Neuron (in vitro differentiated cells): ENCODE data around the gene TCF7L2.

Experiments
- H2AFZ ChIP-seq: one replicate; pipeline ENCODE4 v1.6.1; 2013; ENCODE audit warnings: low read depth, mild to moderate bottlenecking, inconsistent platforms, low read length, moderate library complexity
- H3K27me3 ChIP-seq: one replicate; pipeline ENCODE4 v1.6.1; 2013; ENCODE audit warnings: low read length; ENCODE audit not compliant: insufficient read depth
- H3K36me3 ChIP-seq: one replicate; pipeline ENCODE4 v1.6.1; 2013; ENCODE audit warnings: low read length; ENCODE audit not compliant: insufficient read depth
- H3K4me1 ChIP-seq: one replicate; pipeline ENCODE4 v1.6.1; 2013; ENCODE audit warnings: low read length; ENCODE audit not compliant: insufficient read depth
- H3K4me3 ChIP-seq: 2 replicates; pipeline ENCODE4 v1.5.1; 2013; ENCODE audit warnings: mild to moderate bottlenecking, low read length, moderate library complexity
- H3K9me3 ChIP-seq: one replicate; pipeline ENCODE4 v1.6.1; 2013; ENCODE audit warnings: low read length

Gene TCF7L2

GRCh38 chr10:113125612-113126011 is 175.6 kb downstream of the TCF7L2 start:
- Histone ChIP-seq H3K4me1 (peaks cover 63% of the 10 kb centered on the region), H3K36me3 (no peaks in the 10 kb centered on the region), H2AFZ (no peak overlapping the region), H3K9me3 (no peaks in the 10 kb centered on the region), H3K27me3 (no peaks in the 10 kb centered on the region), H3K4me3 (peak overlapping the region; percentile 32)

DNA sequence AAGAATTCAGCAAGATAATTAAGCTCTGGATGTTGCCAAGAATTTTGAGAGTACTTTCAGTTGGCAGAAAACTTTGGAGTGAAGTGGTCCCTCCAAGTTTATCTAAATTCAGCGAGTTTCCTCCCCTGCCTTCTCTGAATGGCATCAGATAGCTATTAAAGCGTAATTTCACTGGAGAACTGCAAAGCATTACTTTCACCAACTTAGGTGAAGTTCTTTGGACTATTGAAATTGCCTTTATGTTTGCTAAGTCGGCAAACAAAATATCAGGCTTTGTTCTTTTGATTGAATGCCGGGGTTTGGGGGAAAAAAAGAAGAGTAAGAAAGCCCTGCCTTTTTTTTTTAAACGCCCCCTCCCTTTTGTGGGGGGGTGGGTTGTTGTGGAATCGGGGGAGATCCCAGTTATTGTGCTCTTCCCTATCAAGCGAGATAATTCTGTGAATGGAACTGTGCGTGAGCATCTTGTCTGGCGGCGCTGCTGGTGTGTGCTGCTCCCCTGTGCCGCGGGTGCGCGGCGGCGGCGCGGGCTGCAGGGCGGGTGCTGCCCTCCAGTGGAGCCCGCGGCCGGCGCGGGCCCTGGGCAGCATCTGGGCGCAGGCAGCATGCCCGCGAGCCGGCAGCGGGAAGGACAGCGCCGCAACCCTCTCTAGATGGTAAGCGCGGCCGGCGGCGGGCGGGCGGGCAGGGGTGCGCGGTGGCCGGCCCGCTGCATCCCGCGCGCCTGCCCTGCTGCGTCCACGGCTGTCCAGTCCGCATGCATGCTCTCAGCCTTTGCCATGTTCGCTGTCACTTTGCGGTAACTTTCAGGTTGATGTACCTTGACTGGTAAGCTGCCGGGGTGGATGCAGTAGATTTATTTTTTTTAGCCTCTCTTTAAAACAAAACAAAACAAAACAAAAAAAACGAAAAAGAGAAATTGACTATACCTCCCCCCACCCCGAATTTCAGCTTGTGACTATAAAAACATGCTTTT is 176.5 kb downstream of the TCF7L2 start:
- H3K9me3 ChIP-seq, result no peaks in the 10 kb centered on the region
- H2AFZ ChIP-seq, result no peak overlapping the region
- peak overlapping the region; percentile 52 for H3K4me3 ChIP-seq
- no peaks in the 10 kb centered on the region for H3K27me3 ChIP-seq
- H3K36me3 ChIP-seq, result no peaks in the 10 kb centered on the region
- peaks cover 65% of the 10 kb centered on the region for H3K4me1 ChIP-seq

- peaks cover 74% of the 10 kb centered on the region for H3K4me1 ChIP-seq
- H3K9me3 ChIP-seq, result no peaks in the 10 kb centered on the region
Measured at GRCh38 chr10:113127261-113127900, 177.3 kb downstream of the TCF7L2 start.

GRCh38 chr10:113127901-113128283 is 177.8 kb downstream of the TCF7L2 start:
- peak overlapping the region; percentile 52 for H3K4me3 ChIP-seq
- peaks cover 79% of the 10 kb centered on the region for H3K4me1 ChIP-seq
- no peaks in the 10 kb centered on the region for H3K9me3 ChIP-seq
- H2AFZ ChIP-seq, result no peak overlapping the region
- H3K36me3 ChIP-seq, result no peaks in the 10 kb centered on the region
- H3K27me3 ChIP-seq, result no peaks in the 10 kb centered on the region

More at GRCh38 chr10:113127261-113127900, 177.3 kb downstream of the TCF7L2 start:
- peak overlapping the region; percentile 52 for H3K4me3 ChIP-seq
- H2AFZ ChIP-seq, result no peak overlapping the region
- no peaks in the 10 kb centered on the region for H3K36me3 ChIP-seq
- H3K27me3 ChIP-seq, result no peaks in the 10 kb centered on the region

DNA sequence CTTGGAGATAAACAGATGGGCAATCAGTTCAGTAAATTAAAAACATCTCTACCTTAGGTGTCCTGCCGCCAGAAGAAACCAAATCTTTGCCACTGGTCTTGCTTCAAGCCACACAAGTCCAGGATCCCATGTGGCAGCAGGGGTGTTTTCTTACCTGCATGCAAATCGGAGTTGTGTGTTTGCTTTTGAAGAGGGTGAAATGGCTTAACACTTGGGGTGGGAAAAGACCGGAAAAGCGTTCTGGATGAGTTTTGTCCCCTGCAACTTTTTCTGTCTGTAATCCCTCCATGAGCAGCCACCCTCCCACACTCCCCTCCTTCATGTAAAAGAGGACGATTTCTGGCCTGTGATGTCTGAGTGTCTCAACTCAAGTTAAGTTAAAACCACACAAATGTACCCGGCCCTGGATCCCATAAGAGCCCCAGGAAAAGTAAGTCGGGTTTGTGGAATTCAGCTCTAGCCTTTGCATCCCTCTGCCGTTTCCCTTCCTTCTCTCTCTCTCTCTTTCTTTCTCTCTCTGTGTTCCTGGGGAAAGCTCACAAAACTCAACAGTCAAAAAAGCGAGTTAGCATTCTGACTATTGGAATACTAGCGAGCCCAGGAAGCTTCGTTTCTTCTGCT is 178.5 kb downstream of the TCF7L2 start:
- H3K9me3 ChIP-seq, result no peaks in the 10 kb centered on the region
- H3K36me3 ChIP-seq, result no peaks in the 10 kb centered on the region
- peaks cover 85% of the 10 kb centered on the region for H3K4me1 ChIP-seq
- H3K4me3 ChIP-seq, result peak overlapping the region; percentile 52
- H2AFZ ChIP-seq, result no peak overlapping the region
- no peaks in the 10 kb centered on the region for H3K27me3 ChIP-seq

DNA sequence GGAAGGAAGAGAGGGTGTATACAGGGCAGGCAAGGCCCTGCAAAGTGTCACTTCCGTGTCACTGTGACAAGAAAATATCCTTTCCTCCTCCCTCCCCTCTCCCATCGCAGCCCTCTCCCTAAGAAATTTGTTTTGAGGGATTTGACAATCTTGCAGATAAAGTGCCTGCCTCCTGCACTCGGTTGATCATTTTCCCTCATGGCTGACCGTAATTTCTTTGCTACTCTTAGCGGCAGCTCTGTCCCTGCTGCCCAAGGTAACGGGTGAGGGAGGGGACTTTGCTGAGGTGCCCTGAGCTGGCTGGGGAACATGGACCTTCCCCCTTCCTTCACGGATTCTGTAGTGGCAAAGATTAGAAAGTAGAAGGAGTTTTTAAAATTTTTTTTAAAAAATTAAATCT is 179.1 kb downstream of the TCF7L2 start:
- no peak overlapping the region for H2AFZ ChIP-seq
- H3K27me3 ChIP-seq, result no peaks in the 10 kb centered on the region
- no peaks in the 10 kb centered on the region for H3K9me3 ChIP-seq
- H3K4me3 ChIP-seq, result peak overlapping the region; percentile 52
- H3K4me1 ChIP-seq, result peaks cover 87% of the 10 kb centered on the region
- no peaks in the 10 kb centered on the region for H3K36me3 ChIP-seq

GRCh38 chr10:113130014-113130641 is 180.1 kb downstream of the TCF7L2 start:
- Histone ChIP-seq H3K4me3 (no peak overlapping the region), H3K9me3 (no peaks in the 10 kb centered on the region), H3K36me3 (no peaks in the 10 kb centered on the region), H3K27me3 (no peaks in the 10 kb centered on the region), H2AFZ (no peak overlapping the region), H3K4me1 (peaks cover 90% of the 10 kb centered on the region)

DNA sequence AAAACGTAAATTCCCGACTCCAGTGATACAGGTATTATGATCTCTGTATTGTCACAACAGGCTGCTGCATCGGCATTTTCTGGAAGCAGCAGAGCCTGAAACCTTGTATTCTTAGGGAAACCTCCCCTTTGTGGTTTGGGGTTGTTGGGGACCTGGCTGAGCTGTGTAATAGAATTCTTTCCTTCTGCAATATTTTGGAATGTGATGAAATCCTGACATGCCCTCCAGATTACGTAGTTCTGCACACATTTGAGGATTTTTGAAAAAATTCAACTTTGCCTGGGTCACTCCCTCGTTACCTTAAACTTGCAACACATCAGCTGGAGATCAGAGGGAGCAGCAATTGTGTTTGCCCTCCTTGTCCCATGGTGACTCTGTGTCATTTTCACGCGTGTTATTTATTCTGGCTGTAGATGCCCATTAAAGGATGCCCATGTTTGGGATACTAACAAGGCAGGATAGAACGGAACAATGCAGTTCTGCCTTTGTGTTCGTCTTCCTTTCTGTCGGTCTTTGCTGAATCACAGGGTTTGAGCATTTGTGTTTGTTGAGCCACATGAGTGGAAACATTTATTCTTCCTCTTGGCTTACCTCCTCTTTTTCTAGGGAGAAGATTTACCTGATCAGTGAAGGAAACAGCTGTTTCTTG is 181.7 kb downstream of the TCF7L2 start:
- H3K4me1 ChIP-seq, result peaks cover 86% of the 10 kb centered on the region
- no peak overlapping the region for H2AFZ ChIP-seq
- H3K27me3 ChIP-seq, result no peaks in the 10 kb centered on the region
- no peaks in the 10 kb centered on the region for H3K36me3 ChIP-seq
- no peaks in the 10 kb centered on the region for H3K9me3 ChIP-seq
- no peak overlapping the region for H3K4me3 ChIP-seq

GRCh38 chr10:113132591-113133121 is 182.6 kb downstream of the TCF7L2 start:
- H3K4me1 ChIP-seq, result peaks cover 77% of the 10 kb centered on the region
- no peak overlapping the region for H3K4me3 ChIP-seq
- no peak overlapping the region for H2AFZ ChIP-seq
- no peaks in the 10 kb centered on the region for H3K9me3 ChIP-seq
- no peaks in the 10 kb centered on the region for H3K36me3 ChIP-seq
- no peaks in the 10 kb centered on the region for H3K27me3 ChIP-seq

GRCh38 chr10:113133497-113134115 is 183.6 kb downstream of the TCF7L2 start:
- peaks cover 68% of the 10 kb centered on the region for H3K4me1 ChIP-seq
- H3K9me3 ChIP-seq, result no peaks in the 10 kb centered on the region
- no peaks in the 10 kb centered on the region for H3K27me3 ChIP-seq
- H3K4me3 ChIP-seq, result no peak overlapping the region
- no peaks in the 10 kb centered on the region for H3K36me3 ChIP-seq
- H2AFZ ChIP-seq, result no peak overlapping the region

- no peaks in the 10 kb centered on the region for H3K9me3 ChIP-seq
- no peak overlapping the region for H3K4me3 ChIP-seq
- H3K27me3 ChIP-seq, result no peaks in the 10 kb centered on the region
- H2AFZ ChIP-seq, result no peak overlapping the region
- H3K4me1 ChIP-seq, result peaks cover 60% of the 10 kb centered on the region
- no peaks in the 10 kb centered on the region for H3K36me3 ChIP-seq
Measured at GRCh38 chr10:113135025-113135424, 185.0 kb downstream of the TCF7L2 start.
